NCI-H82 (cell line): Measurements from ENCODE around the gene AGBL5.
A peak's percentile ranks its signal among the peaks of the same experiment; 100 is the strongest.

Experiments
- DNase-seq: peaks from one replicate; lab custom pipeline; 2025; lab: John Stamatoyannopoulos, UW

Gene AGBL5

GRCh38 chr2:27024812-27025211, 26.7 kb upstream of the AGBL5 start:
- DNase-seq = peak; percentile 25

GRCh38 chr2:27025281-27025800, 26.1 kb upstream of the AGBL5 start:
- no peak for DNase-seq

- DNase-seq = no peak
Observed at GRCh38 chr2:27025861-27026851, 25.3 kb upstream of the AGBL5 start.

GRCh38 chr2:27027211-27027651, 24.2 kb upstream of the AGBL5 start:
- no peak for DNase-seq

GRCh38 chr2:27029051-27029450, 22.4 kb upstream of the AGBL5 start:
- no peak for DNase-seq

- DNase-seq = peak; percentile 94
Observed at GRCh38 chr2:27032495-27033252, 18.8 kb upstream of the AGBL5 start, which contains the start of gene TMEM214. TSS of gene TMEM214 (plus strand) at chr2:27032965. CDS start at chr2:27033016, 51 bp downstream.

- DNase-seq = no peak
Observed at GRCh38 chr2:27033253-27033852, 18.1 kb upstream of the AGBL5 start.

- no peak for DNase-seq
Observed at GRCh38 chr2:27038012-27038411, 13.5 kb upstream of the AGBL5 start.

- no peak for DNase-seq
Observed at GRCh38 chr2:27038631-27039339, 12.7 kb upstream of the AGBL5 start.

- DNase-seq = no peak
Observed at GRCh38 chr2:27039426-27039825, 12.0 kb upstream of the AGBL5 start.

- DNase-seq = no peak
Observed at GRCh38 chr2:27039871-27040270, 11.6 kb upstream of the AGBL5 start.

GRCh38 chr2:27040282-27040681, 11.2 kb upstream of the AGBL5 start:
- DNase-seq = no peak

GRCh38 chr2:27041752-27042151, 9.7 kb upstream of the AGBL5 start:
- DNase-seq = no peak

GRCh38 chr2:27042159-27042661, 9.3 kb upstream of the AGBL5 start:
- DNase-seq = no peak

- DNase-seq = no peak
Observed at GRCh38 chr2:27042985-27043634, 8.4 kb upstream of the AGBL5 start.

- peak; percentile 77 for DNase-seq
Observed at GRCh38 chr2:27049422-27050280, 1.8 kb upstream of the AGBL5 start.

- DNase-seq = peak; percentile 98
Observed at GRCh38 chr2:27050281-27050995, 1.0 kb upstream of the AGBL5 start.

GRCh38 chr2:27051902-27052645, 606 bp downstream of the AGBL5 start:
- peak; percentile 46 for DNase-seq
